ENCODE measurements around the gene KLHL42.

GRCh38 chr12:27840229-27840999, 60.4 kb downstream of the KLHL42 start:
- TF ChIP-seq SP2 (IDR thresholded peaks at IDR 0.05; ENCODE audit: extremely low read depth, low read depth, low read length, poor library complexity, severe bottlenecking): no peak
- no peak for TF ChIP-seq ZNF121 (CRISPR knock-in tag; conservative IDR thresholded peaks at IDR 0.05)
- no peak for TF ChIP-seq SMARCE1 (IDR thresholded peaks at IDR 0.05)
- TF ChIP-seq FOXJ2 (tag; IDR thresholded peaks at IDR 0.05): no peak
- no peak for TF ChIP-seq POLR2AphosphoS5 (IDR thresholded peaks at IDR 0.05; ENCODE audit: control insufficient read depth, insufficient read depth, low read depth, low read length)
- TF ChIP-seq, protein P1, sequence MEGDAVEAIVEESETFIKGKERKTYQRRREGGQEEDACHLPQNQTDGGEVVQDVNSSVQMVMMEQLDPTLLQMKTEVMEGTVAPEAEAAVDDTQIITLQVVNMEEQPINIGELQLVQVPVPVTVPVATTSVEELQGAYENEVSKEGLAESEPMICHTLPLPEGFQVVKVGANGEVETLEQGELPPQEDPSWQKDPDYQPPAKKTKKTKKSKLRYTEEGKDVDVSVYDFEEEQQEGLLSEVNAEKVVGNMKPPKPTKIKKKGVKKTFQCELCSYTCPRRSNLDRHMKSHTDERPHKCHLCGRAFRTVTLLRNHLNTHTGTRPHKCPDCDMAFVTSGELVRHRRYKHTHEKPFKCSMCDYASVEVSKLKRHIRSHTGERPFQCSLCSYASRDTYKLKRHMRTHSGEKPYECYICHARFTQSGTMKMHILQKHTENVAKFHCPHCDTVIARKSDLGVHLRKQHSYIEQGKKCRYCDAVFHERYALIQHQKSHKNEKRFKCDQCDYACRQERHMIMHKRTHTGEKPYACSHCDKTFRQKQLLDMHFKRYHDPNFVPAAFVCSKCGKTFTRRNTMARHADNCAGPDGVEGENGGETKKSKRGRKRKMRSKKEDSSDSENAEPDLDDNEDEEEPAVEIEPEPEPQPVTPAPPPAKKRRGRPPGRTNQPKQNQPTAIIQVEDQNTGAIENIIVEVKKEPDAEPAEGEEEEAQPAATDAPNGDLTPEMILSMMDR (IDR thresholded peaks at IDR 0.05 in 2 of 3, conservative IDR thresholded peaks at IDR 0.05 in 1 of 3; ENCODE audit: insufficient read depth in 2 of 3, low read depth in 1 of 3, low read length in 3 of 3): peak in 2 of 3 experiments; percentile 8 to 42; a peak in 3 of 6 replicates
- no peak for TF ChIP-seq SIRT6 (IDR thresholded peaks at IDR 0.05; ENCODE audit: low read depth, low read length)

All from K562 (cell line).